Caco-2 (cell line): Measurements from ENCODE around the gene STX5. TPM values are rescaled to one million over a fixed set of nuclear protein-coding genes. Genes with fewer than 3 reads are reported as not detected.

Source experiments
- BruUV-seq: library from RNA; stranded (reverse); fragments of 400-500 nt; replicated peaks from 2 replicates; lab custom pipeline; 2021; lab: Mats Ljungman, UMichigan
- CTCF ChIA-PET: fragments of 300-600 bp; sonication (Branson Sonifier 250); formaldehyde crosslinking; loops from one replicate; lab custom pipeline; 2022; ENCODE audit warnings: antibody characterized with exemption; lab: Charles Lee
- POLR2A ChIA-PET: fragments of 300-600 bp; sonication (Branson Sonifier 250); formaldehyde crosslinking; loops from one replicate; lab custom pipeline; 2022; ENCODE audit warnings: antibody characterized with exemption; lab: Charles Lee
- DNase-seq, 2 experiments: peaks; one replicate each; pipeline versions ENCODE4 v3.0.0 to v3.0.0-alpha.2; 2020 to 2022
- H3K27me3 ChIP-seq: replicated peaks from 2 replicates; pipeline ENCODE4 v1.6.0; 2011; ENCODE audit warnings: low read length; ENCODE audit not compliant: control insufficient read depth, insufficient read depth
- H3K36me3 ChIP-seq: 2 replicates; pipeline ENCODE4 v1.5.1; 2011; ENCODE audit warnings: low read length; ENCODE audit not compliant: control insufficient read depth, insufficient read depth
- H3K4me1 ChIP-seq: fragments of 250-450 bp; sonication (Bioruptor Pico); 2 replicates; pipeline ENCODE4 v1.5.1; 2020; ENCODE audit warnings: mild to moderate bottlenecking
- H3K4me3 ChIP-seq: 2 replicates; pipeline ENCODE4 v1.5.1; 2011; ENCODE audit warnings: low read depth, mild to moderate bottlenecking, control low read depth, low read length
- H3K9me3 ChIP-seq: fragments of 250-450 bp; sonication (Bioruptor Pico); 2 replicates; pipeline ENCODE4 v1.5.1; 2020; ENCODE audit warnings: mild to moderate bottlenecking, moderate library complexity
- H3K27ac Mint-ChIP-seq: one replicate; pipeline ENCODE4 v1.8.0; 2022; ENCODE audit warnings: mixed read lengths; ENCODE audit not compliant: unreplicated experiment
- H3K27me3 Mint-ChIP-seq: one replicate; pipeline ENCODE4 v1.8.0; 2022; ENCODE audit warnings: mixed read lengths; ENCODE audit not compliant: insufficient read depth, unreplicated experiment
- H3K36me3 Mint-ChIP-seq: one replicate; pipeline ENCODE4 v1.8.0; 2022; ENCODE audit warnings: mild to moderate bottlenecking, mixed read lengths; ENCODE audit not compliant: insufficient read depth, unreplicated experiment
- H3K4me1 Mint-ChIP-seq: one replicate; pipeline ENCODE4 v1.8.0; 2022; ENCODE audit warnings: low read depth, mixed read lengths; ENCODE audit not compliant: unreplicated experiment
- H3K4me3 Mint-ChIP-seq: one replicate; pipeline ENCODE4 v1.8.0; 2022; ENCODE audit warnings: mild to moderate bottlenecking, moderate library complexity, mixed read lengths; ENCODE audit not compliant: unreplicated experiment
- H3K9me3 Mint-ChIP-seq: one replicate; pipeline ENCODE4 v1.8.0; 2022; ENCODE audit warnings: mixed read lengths; ENCODE audit not compliant: unreplicated experiment
- CTCF ChIP-seq, 2 experiments: fragments of 200-600 bp in 1 of 2; IDR thresholded peaks; 1 replicate in 1 of 2; 2 replicates in 1 of 2; pipeline versions ENCODE4 v1.5.1 to v1.8.0; 2011 to 2022; ENCODE audit warnings: antibody characterized with exemption in 1 of 2, control low read depth in 1 of 2, inconsistent platforms in 1 of 2, low read depth in 1 of 2, low read length in 1 of 2, mild to moderate bottlenecking in 1 of 2, moderate library complexity in 1 of 2; ENCODE audit not compliant: insufficient read depth in 1 of 2, severe bottlenecking in 1 of 2, unreplicated experiment in 1 of 2
- intact Hi-C: fragments of 100-400 bp; cut with micrococcal nuclease; formaldehyde crosslinking; loops from one replicate; pipeline ENCODE4 v1.10.0; 2022; ENCODE audit not compliant: unreplicated experiment
- total RNA-seq: library from RNA; stranded (reverse); gene quantifications from 2 replicates; pipeline ENCODE4 v1.2.3, GENCODE V29; 2022

Gene STX5
- total RNA-seq, 1 experiment from 2014 or later = 44.2 TPM

- intact Hi-C loops = no loop called here
- H3K4me3 ChIP-seq = no peak overlapping the region
- no peaks in the 10 kb centered on the region for H3K27me3 ChIP-seq
- Mint-ChIP-seq H3K4me1 (peaks cover 20% of the 10 kb centered on the region), H3K4me3 (no peak overlapping the region), H3K9me3 (no peaks in the 10 kb centered on the region), H3K36me3 (peaks cover 86% of the 10 kb centered on the region), H3K27me3 (no peaks in the 10 kb centered on the region), H3K27ac (peak overlapping the region; percentile 50)
- no peaks in the 10 kb centered on the region for H3K9me3 ChIP-seq
- peaks cover 34% of the 10 kb centered on the region for H3K4me1 ChIP-seq
- H3K36me3 ChIP-seq = no peaks in the 10 kb centered on the region
- peak in 1 of 2 experiments; percentile 9 for TF ChIP-seq CTCF (IDR thresholded peaks at IDR 0.05; ENCODE audit: insufficient read depth in 1 of 2, low read depth in 1 of 2, low read length in 1 of 2, severe bottlenecking in 1 of 2, unreplicated experiment in 1 of 2)
- peak; percentile 65 to 74 for DNase-seq
- BruUV-seq = no TSS peak
- ChIA-PET CTCF (interaction anchor here (1.1 to 1.2 kb wide), 2 partner anchors 30 to 89 kb away, joined by 3 to 6 read pairs; partner anchors contain the start of gene TMEM179B), POLR2A (interaction anchor here (1.0 to 1.2 kb wide), 2 partner anchors 20 to 34 kb away, joined by 6 to 7 read pairs; no protein-coding TSS in a partner anchor)
Measured at GRCh38 chr11:62875698-62876478, 44.0 kb upstream of the STX5 start.

- Mint-ChIP-seq H3K4me3 (no peak overlapping the region), H3K27ac (no peak overlapping the region), H3K27me3 (no peaks in the 10 kb centered on the region), H3K4me1 (peaks cover 13% of the 10 kb centered on the region), H3K36me3 (peaks cover 86% of the 10 kb centered on the region), H3K9me3 (no peaks in the 10 kb centered on the region)
- Histone ChIP-seq H3K9me3 (no peaks in the 10 kb centered on the region), H3K27me3 (no peaks in the 10 kb centered on the region), H3K36me3 (no peaks in the 10 kb centered on the region), H3K4me1 (peaks cover 27% of the 10 kb centered on the region), H3K4me3 (no peak overlapping the region)
- intact Hi-C loops = no loop called here
- TF ChIP-seq CTCF (IDR thresholded peaks at IDR 0.05; ENCODE audit: insufficient read depth in 1 of 2, low read depth in 1 of 2, low read length in 1 of 2, severe bottlenecking in 1 of 2, unreplicated experiment in 1 of 2) = no peak
- ChIA-PET POLR2A (interaction anchor here (1.2 kb wide), 1 partner anchor 33 kb away, joined by 6 read pairs; no protein-coding TSS in a partner anchor), CTCF (no interaction called here)
- BruUV-seq = no TSS peak
- DNase-seq = no peak
Measured at GRCh38 chr11:62874851-62875250, 43.0 kb upstream of the STX5 start.

- Mint-ChIP-seq H3K27ac (no peak overlapping the region), H3K9me3 (no peaks in the 10 kb centered on the region), H3K4me3 (no peak overlapping the region), H3K36me3 (peaks cover 80% of the 10 kb centered on the region), H3K4me1 (peaks cover 19% of the 10 kb centered on the region), H3K27me3 (no peaks in the 10 kb centered on the region)
- POLR2A ChIA-PET = interaction anchor here (0.6 kb wide), 1 partner anchor 33 kb away, joined by 6 read pairs; no protein-coding TSS in a partner anchor
- no peak overlapping the region for H3K4me3 ChIP-seq
- no peaks in the 10 kb centered on the region for H3K36me3 ChIP-seq
- intact Hi-C loops = no loop called here
- no peak for DNase-seq
- H3K27me3 ChIP-seq = no peaks in the 10 kb centered on the region
- TF ChIP-seq CTCF (IDR thresholded peaks at IDR 0.05; ENCODE audit: insufficient read depth in 1 of 2, low read depth in 1 of 2, low read length in 1 of 2, severe bottlenecking in 1 of 2, unreplicated experiment in 1 of 2) = no peak
- no peaks in the 10 kb centered on the region for H3K9me3 ChIP-seq
- H3K4me1 ChIP-seq = peaks cover 8% of the 10 kb centered on the region
- BruUV-seq = no TSS peak
- CTCF ChIA-PET = interaction anchor here (0.6 kb wide), 1 partner anchor 79 kb away, joined by 3 read pairs; no protein-coding TSS in a partner anchor
Measured at GRCh38 chr11:62865635-62866034, 33.8 kb upstream of the STX5 start.
